OCI-LY7 (cell line): ENCODE results near the gene CHTF8. TPM values are rescaled to one million over a fixed set of nuclear protein-coding genes. Genes with fewer than 3 reads are reported as not detected.

Source experiments
- BruUV-seq: library from RNA; stranded (reverse); fragments of 400-500 nt; replicated peaks from 2 replicates; lab custom pipeline; 2021; lab: Mats Ljungman, UMichigan
- CTCF ChIA-PET: fragments of 300-600 bp; sonication (Branson Sonifier 250); formaldehyde crosslinking; loops from one replicate; lab custom pipeline; 2022; ENCODE audit warnings: antibody characterized with exemption; ENCODE audit not compliant: unreplicated experiment; lab: Charles Lee
- POLR2A ChIA-PET: fragments of 300-600 bp; sonication (Branson Sonifier 250); formaldehyde crosslinking; loops from one replicate; lab custom pipeline; 2022; ENCODE audit warnings: antibody characterized with exemption; lab: Charles Lee
- DNase-seq: peaks from one replicate; pipeline ENCODE4 v3.0.0-alpha.2; 2015; ENCODE audit warnings: low spot score
- H2AFZ ChIP-seq: fragments of 200-600 bp; sonication (generic), shearing (Covaris generic); 2 replicates; pipeline ENCODE4 v1.6.1; 2014; ENCODE audit warnings: mild to moderate bottlenecking, antibody characterized with exemption, low read length, moderate library complexity
- H3K27ac ChIP-seq: fragments of 200-600 bp; sonication (generic); 2 replicates; pipeline ENCODE4 v1.5.1; 2014; ENCODE audit warnings: mixed run types, low read depth, mild to moderate bottlenecking, moderate library complexity, low read length, inconsistent platforms; ENCODE audit not compliant: poor library complexity, severe bottlenecking
- H3K36me3 ChIP-seq: fragments of 200-600 bp; sonication (generic); 2 replicates; pipeline ENCODE4 v1.6.1; 2014; ENCODE audit warnings: mild to moderate bottlenecking, antibody characterized with exemption, low read length, moderate library complexity, mixed read lengths; ENCODE audit not compliant: insufficient read depth
- H3K4me1 ChIP-seq: fragments of 200-600 bp; sonication (generic); 2 replicates; pipeline ENCODE4 v1.5.1; 2014; ENCODE audit warnings: mild to moderate bottlenecking, low read length; ENCODE audit not compliant: insufficient read depth, poor library complexity, severe bottlenecking
- H3K4me2 ChIP-seq: fragments of 200-600 bp; sonication (generic); 2 replicates; pipeline ENCODE4 v1.6.1; 2014; ENCODE audit warnings: mild to moderate bottlenecking, low read length
- H3K4me3 ChIP-seq: fragments of 200-600 bp; sonication (generic); 2 replicates; pipeline ENCODE4 v1.5.1; 2014; ENCODE audit warnings: mild to moderate bottlenecking, low read depth, low read length; ENCODE audit not compliant: poor library complexity, severe bottlenecking
- H3K79me2 ChIP-seq: fragments of 200-600 bp; sonication (generic); 2 replicates; pipeline ENCODE4 v1.6.1; 2016; ENCODE audit warnings: low read depth, mild to moderate bottlenecking, low read length, moderate library complexity, mixed read lengths; ENCODE audit not compliant: insufficient read depth
- H3K9me2 ChIP-seq: fragments of 200-600 bp; sonication (generic); 2 replicates; pipeline ENCODE4 v1.6.1; 2016; ENCODE audit warnings: mild to moderate bottlenecking, low read length, mixed read lengths; ENCODE audit not compliant: insufficient read depth
- H3K9me3 ChIP-seq: fragments of 200-600 bp; sonication (generic); 2 replicates; pipeline ENCODE4 v1.6.1; 2014; ENCODE audit warnings: mild to moderate bottlenecking, mixed run types, low read length, mixed read lengths
- H4K20me1 ChIP-seq: fragments of 200-600 bp; sonication (generic); 2 replicates; pipeline ENCODE4 v1.6.1; 2014; ENCODE audit warnings: mild to moderate bottlenecking, antibody characterized with exemption, low read length, moderate library complexity, mixed read lengths; ENCODE audit not compliant: insufficient read depth
- CTCF ChIP-seq: fragments of 200-600 bp; sonication (generic); conservative IDR thresholded peaks from 2 replicates; pipeline ENCODE4 v1.5.1; 2014; ENCODE audit warnings: mild to moderate bottlenecking, antibody characterized with exemption, low read length, moderate library complexity, mixed read lengths
- EZH2phosphoT487 ChIP-seq: fragments of 200-600 bp; sonication (generic); IDR thresholded peaks from 2 replicates; pipeline ENCODE4 v1.6.1; 2018; ENCODE audit warnings: low read depth, borderline replicate concordance, mild to moderate bottlenecking, mixed run types, antibody characterized with exemption, low read length, moderate library complexity, mixed read lengths
- intact Hi-C: fragments of 100-400 bp; cut with micrococcal nuclease; formaldehyde crosslinking; loops from one replicate; pipeline ENCODE4 v1.10.0; 2022; ENCODE audit not compliant: unreplicated experiment
- total RNA-seq, 2 experiments: library from RNA; depleted of rRNA in 1 of 2; stranded (reverse); fragments of >200 nt in 1 of 2; shearing (Covaris generic) in 1 of 2; gene quantifications; 2 replicates each; pipeline ENCODE4 v1.2.3, GENCODE V29; 2014 to 2022

CHTF8 gene
- total RNA-seq, 2 experiments from 2014 or later = 58.8 to 151 TPM

- H2AFZ ChIP-seq = no peak overlapping the region
- no TSS peak for BruUV-seq
- no peak overlapping the region for H3K27ac ChIP-seq
- DNase-seq = no peak
- TF ChIP-seq EZH2phosphoT487 = no peak
- no peak for TF ChIP-seq CTCF
- H3K4me3 ChIP-seq = no peak overlapping the region
- no peaks in the 10 kb centered on the region for H3K4me1 ChIP-seq
- CTCF ChIA-PET = no interaction called here
- POLR2A ChIA-PET = interaction anchor here (0.6 to 1.2 kb wide), 3 partner anchors 13 to 492 kb away, joined by 3 to 4 read pairs (median 4); no protein-coding TSS in a partner anchor
- no peaks in the 10 kb centered on the region for H4K20me1 ChIP-seq
- H3K79me2 ChIP-seq = no peaks in the 10 kb centered on the region
- no peak overlapping the region for H3K4me2 ChIP-seq
- intact Hi-C loops = no loop called here
- peaks cover 82% of the 10 kb centered on the region for H3K36me3 ChIP-seq
- H3K9me3 ChIP-seq = no peaks in the 10 kb centered on the region
- no peaks in the 10 kb centered on the region for H3K9me2 ChIP-seq
Measured at GRCh38 chr16:69169051-69169450, 36.7 kb upstream of the CHTF8 start.

GRCh38 chr16:69166946-69167930 is 34.9 kb upstream of the CHTF8 start:
- H3K4me1 ChIP-seq = no peaks in the 10 kb centered on the region
- intact Hi-C loops = no loop called here
- H3K4me3 ChIP-seq = no peak overlapping the region
- no peaks in the 10 kb centered on the region for H3K9me2 ChIP-seq
- TF ChIP-seq CTCF (no peak), EZH2phosphoT487 (no peak)
- no TSS peak for BruUV-seq
- no peaks in the 10 kb centered on the region for H3K79me2 ChIP-seq
- H3K4me2 ChIP-seq = no peak overlapping the region
- H2AFZ ChIP-seq = no peak overlapping the region
- no peaks in the 10 kb centered on the region for H3K9me3 ChIP-seq
- H3K36me3 ChIP-seq = peaks cover 93% of the 10 kb centered on the region
- H3K27ac ChIP-seq = no peak overlapping the region
- ChIA-PET POLR2A (interaction anchor here (0.6 to 0.7 kb wide), 3 partner anchors 13 to 130 kb away, joined by 3 to 4 read pairs (median 4); no protein-coding TSS in a partner anchor), CTCF (no interaction called here)
- H4K20me1 ChIP-seq = no peaks in the 10 kb centered on the region
- DNase-seq = no peak
